Endometrial microvascular endothelial cells (primary cell): ENCODE results near the gene GLDN. TPM values are rescaled to one million over a fixed set of nuclear protein-coding genes. Genes with fewer than 3 reads are reported as not detected.

Experiments used
- total RNA-seq: library from RNA; depleted of rRNA; stranded (reverse); fragments of >200 nt; gene quantifications from one replicate; pipeline ENCODE4 v1.2.3, GENCODE V29; 2015; ENCODE audit errors: inconsistent ontology term

The GLDN gene
- total RNA-seq, 1 donor from 2014 or later, result not detected

Other genes with a start within 250 kb of the GLDN start
- gene TNFAIP8L3, start 246.7 kb upstream of the GLDN start, total RNA-seq, result 17.7 TPM
- not detected for gene CYP19A1, start 3.1 kb upstream of the GLDN start, total RNA-seq